OCI-LY1 (cell line): ENCODE results near the gene GAK.

Experiments used
- H2AFZ ChIP-seq: fragments of 200-600 bp; sonication (generic), shearing (Covaris generic); 2 replicates; pipeline ENCODE4 v1.6.0; 2014; ENCODE audit warnings: antibody characterized with exemption, mild to moderate bottlenecking, low read length
- H3F3A ChIP-seq: fragments of 200-600 bp; sonication (generic), shearing (Covaris generic); 2 replicates; pipeline ENCODE4 v1.6.0; 2014; ENCODE audit warnings: mild to moderate bottlenecking, antibody characterized with exemption, low read length, moderate library complexity; ENCODE audit not compliant: insufficient read depth
- H3K27ac ChIP-seq: fragments of 200-600 bp; sonication (generic); 2 replicates; pipeline ENCODE4 v1.5.1; 2014; ENCODE audit warnings: low read length, mixed run types, mild to moderate bottlenecking, low read depth; ENCODE audit not compliant: poor library complexity, severe bottlenecking
- H3K27me3 ChIP-seq: fragments of 200-600 bp; sonication (generic); 2 replicates; pipeline ENCODE4 v1.6.0; 2014; ENCODE audit warnings: antibody characterized with exemption, mild to moderate bottlenecking, low read length, moderate library complexity; ENCODE audit not compliant: insufficient read depth
- H3K36me3 ChIP-seq: fragments of 200-600 bp; sonication (generic); 2 replicates; pipeline ENCODE4 v1.6.1; 2014; ENCODE audit warnings: mild to moderate bottlenecking, antibody characterized with exemption, low read length, moderate library complexity, mixed read lengths; ENCODE audit not compliant: insufficient read depth
- H3K4me1 ChIP-seq: fragments of 200-600 bp; sonication (generic); 2 replicates; pipeline ENCODE4 v1.5.1; 2014; ENCODE audit warnings: mild to moderate bottlenecking, low read length, moderate library complexity; ENCODE audit not compliant: insufficient read depth, severe bottlenecking
- H3K4me2 ChIP-seq: fragments of 200-600 bp; sonication (generic), shearing (Covaris generic); 2 replicates; pipeline ENCODE4 v1.6.1; 2014; ENCODE audit warnings: low read length
- H3K4me3 ChIP-seq: fragments of 200-600 bp; sonication (generic); 2 replicates; pipeline ENCODE4 v1.5.1; 2014; ENCODE audit warnings: low read length, low read depth, mild to moderate bottlenecking, mixed read lengths; ENCODE audit not compliant: poor library complexity, severe bottlenecking
- H3K79me2 ChIP-seq: fragments of 200-600 bp; shearing (Covaris generic); 2 replicates; pipeline ENCODE4 v1.6.1; 2016; ENCODE audit warnings: mixed run types, low read length, mixed read lengths; ENCODE audit not compliant: insufficient read depth
- H3K9ac ChIP-seq: fragments of 200-600 bp; sonication (generic), shearing (Covaris generic); 2 replicates; pipeline ENCODE4 v1.6.1; 2014; ENCODE audit warnings: mild to moderate bottlenecking, low read length, mixed read lengths
- H3K9me2 ChIP-seq: fragments of 200-600 bp; sonication (generic), shearing (Covaris generic); 2 replicates; pipeline ENCODE4 v1.6.1; 2014; ENCODE audit warnings: low read depth, mild to moderate bottlenecking, low read length, mixed read lengths
- H3K9me3 ChIP-seq: fragments of 200-600 bp; shearing (Covaris generic); 2 replicates; pipeline ENCODE4 v1.6.1; 2014; ENCODE audit warnings: low read length, mixed read lengths
- H4K20me1 ChIP-seq: fragments of 200-600 bp; sonication (generic), shearing (Covaris generic); 2 replicates; pipeline ENCODE4 v1.6.0; 2016; ENCODE audit warnings: mild to moderate bottlenecking, low read length; ENCODE audit not compliant: insufficient read depth
- CTCF ChIP-seq: fragments of 200-600 bp; sonication (generic), shearing (Covaris generic); IDR thresholded peaks from 2 replicates; pipeline ENCODE4 v1.5.1; 2017; ENCODE audit warnings: mild to moderate bottlenecking, antibody characterized with exemption, low read length, moderate library complexity, mixed read lengths
- EZH2 ChIP-seq: fragments of 200-600 bp; sonication (generic), shearing (Covaris generic); IDR thresholded peaks from 2 replicates; pipeline ENCODE4 v1.8.0; 2017; ENCODE audit warnings: borderline replicate concordance, mixed run types, mild to moderate bottlenecking, antibody characterized with exemption, low read length, moderate library complexity, mixed read lengths

GAK gene

GRCh38 chr4:953574-953915, 21.4 kb upstream of the GAK start:
- no peak overlapping the region for H3K4me3 ChIP-seq
- no peaks in the 10 kb centered on the region for H3K27me3 ChIP-seq
- H3K79me2 ChIP-seq, result no peaks in the 10 kb centered on the region
- no peaks in the 10 kb centered on the region for H4K20me1 ChIP-seq
- no peaks in the 10 kb centered on the region for H3F3A ChIP-seq
- H3K4me1 ChIP-seq, result no peaks in the 10 kb centered on the region
- no peaks in the 10 kb centered on the region; the same call in 1 of the 2 replicates for H3K36me3 ChIP-seq
- H3K4me2 ChIP-seq, result no peak overlapping the region
- no peak for TF ChIP-seq EZH2
- no peak for TF ChIP-seq CTCF
- no peak overlapping the region for H3K9ac ChIP-seq
- no peaks in the 10 kb centered on the region for H3K9me2 ChIP-seq
- no peak overlapping the region for H2AFZ ChIP-seq
- H3K9me3 ChIP-seq, result no peaks in the 10 kb centered on the region
- H3K27ac ChIP-seq, result no peak overlapping the region

- no peaks in the 10 kb centered on the region for H4K20me1 ChIP-seq
- no peaks in the 10 kb centered on the region for H3K27me3 ChIP-seq
- no peak overlapping the region for H3K27ac ChIP-seq
- no peaks in the 10 kb centered on the region for H3F3A ChIP-seq
- H3K4me3 ChIP-seq, result no peak overlapping the region
- no peaks in the 10 kb centered on the region for H3K79me2 ChIP-seq
- TF ChIP-seq CTCF (no peak), EZH2 (no peak)
- H3K9ac ChIP-seq, result no peak overlapping the region
- H3K36me3 ChIP-seq, result no peaks in the 10 kb centered on the region; the same call in 1 of the 2 replicates
- no peaks in the 10 kb centered on the region for H3K9me2 ChIP-seq
- H2AFZ ChIP-seq, result no peak overlapping the region
- no peaks in the 10 kb centered on the region for H3K9me3 ChIP-seq
- no peaks in the 10 kb centered on the region for H3K4me1 ChIP-seq
- no peak overlapping the region for H3K4me2 ChIP-seq
Measured at GRCh38 chr4:952881-953573, 20.9 kb upstream of the GAK start.

GRCh38 chr4:951594-952468, 19.7 kb upstream of the GAK start:
- Histone ChIP-seq H3K9ac (no peak overlapping the region), H3F3A (no peaks in the 10 kb centered on the region), H3K9me3 (no peaks in the 10 kb centered on the region), H3K4me1 (no peaks in the 10 kb centered on the region), H3K79me2 (no peaks in the 10 kb centered on the region), H3K36me3 (no peaks in the 10 kb centered on the region; the same call in 1 of the 2 replicates), H4K20me1 (no peaks in the 10 kb centered on the region), H3K4me3 (no peak overlapping the region), H3K9me2 (no peaks in the 10 kb centered on the region), H3K27ac (no peak overlapping the region), H3K4me2 (no peak overlapping the region), H2AFZ (no peak overlapping the region), H3K27me3 (no peaks in the 10 kb centered on the region)
- no peak for TF ChIP-seq EZH2
- no peak for TF ChIP-seq CTCF
